ENCODE results near the gene AEN.

The AEN gene

DNA sequence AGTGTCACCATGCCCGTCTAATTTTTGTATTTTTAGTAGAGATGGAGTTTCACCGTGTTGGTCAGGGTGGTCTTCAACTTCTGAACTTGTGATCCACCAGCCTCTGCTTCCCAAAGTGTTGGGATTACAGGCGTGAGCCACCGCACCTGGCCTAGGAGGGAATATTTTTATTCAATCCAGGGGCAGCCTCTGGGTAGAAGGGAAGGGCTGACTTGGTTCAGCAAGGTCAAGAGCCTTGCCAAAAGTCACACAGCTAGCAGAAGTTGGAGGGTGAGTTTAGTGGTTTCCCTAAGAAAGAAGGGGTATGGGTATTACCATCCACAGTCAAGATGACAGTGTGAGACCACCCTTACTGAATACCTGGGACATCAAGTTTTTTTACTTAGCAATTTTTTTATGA is 4.9 kb upstream of the AEN start:
- peak overlapping the region; percentile 76; the same call in 1 of the 2 replicates for H3K27ac ChIP-seq
- H3K27me3 ChIP-seq (ENCODE audit: insufficient read depth, low read depth, severe bottlenecking): no peaks in the 10 kb centered on the region
- no peaks in the 10 kb centered on the region for H3K9me3 ChIP-seq (ENCODE audit: severe bottlenecking)
- no peak overlapping the region for H3K4me3 ChIP-seq (ENCODE audit: low read depth, low read length)
- DNase-seq: no peak
- H3K36me3 ChIP-seq: peaks cover 65% of the 10 kb centered on the region
- no peak for TF ChIP-seq CTCF (IDR thresholded peaks at IDR 0.05; ENCODE audit: low read depth, low read length)

- Histone ChIP-seq H3K27me3 (ENCODE audit: insufficient read depth, low read depth, severe bottlenecking) (no peaks in the 10 kb centered on the region), H3K27ac (no peak overlapping the region), H3K36me3 (peaks cover 65% of the 10 kb centered on the region), H3K9me3 (ENCODE audit: severe bottlenecking) (no peaks in the 10 kb centered on the region), H3K4me3 (ENCODE audit: low read depth, low read length) (no peak overlapping the region)
- DNase-seq: no peak
- TF ChIP-seq CTCF (IDR thresholded peaks at IDR 0.05; ENCODE audit: low read depth, low read length): no peak
Measured at GRCh38 chr15:88617031-88617722, 4.0 kb upstream of the AEN start.

DNA sequence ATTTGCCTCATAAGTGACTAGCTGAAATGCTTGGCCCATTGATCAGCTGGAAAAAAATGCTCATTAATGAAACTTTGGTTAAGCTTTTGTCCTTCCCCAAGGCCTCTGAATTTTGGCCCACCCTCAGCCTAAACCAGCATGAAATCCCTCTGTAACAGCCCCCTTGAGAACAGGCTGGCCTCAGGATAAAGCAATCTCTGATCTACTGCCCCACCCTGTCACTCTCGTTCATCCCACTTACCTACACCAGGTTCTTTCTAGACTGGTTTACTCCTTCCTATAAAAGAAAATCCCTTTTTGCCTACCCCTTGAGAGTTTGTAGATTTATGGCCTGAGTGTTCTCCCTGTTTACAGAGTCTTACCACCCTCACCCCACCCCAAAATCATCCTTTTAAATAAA is 3.4 kb upstream of the AEN start:
- peaks cover 64% of the 10 kb centered on the region for H3K36me3 ChIP-seq

GRCh38 chr15:88618686-88619085 is 2.5 kb upstream of the AEN start:
- Histone ChIP-seq H3K9me3 (ENCODE audit: severe bottlenecking) (no peaks in the 10 kb centered on the region), H3K27me3 (ENCODE audit: insufficient read depth, low read depth, severe bottlenecking) (no peaks in the 10 kb centered on the region), H3K4me3 (ENCODE audit: low read depth, low read length) (no peak overlapping the region), H3K27ac (no peak overlapping the region), H3K36me3 (peaks cover 64% of the 10 kb centered on the region)
- no peak for DNase-seq
- TF ChIP-seq CTCF (IDR thresholded peaks at IDR 0.05; ENCODE audit: low read depth, low read length): no peak

More for the DNA sequence above, 3.4 kb upstream of the AEN start:
- no peak overlapping the region for H3K4me3 ChIP-seq (ENCODE audit: low read depth, low read length)
- 0 out of 2 replicates have a peak overlapping the region, but pooled peaks have one; percentile 11 for H3K27ac ChIP-seq
- TF ChIP-seq CTCF (IDR thresholded peaks at IDR 0.05; ENCODE audit: low read depth, low read length): no peak
- no peak for DNase-seq
- no peaks in the 10 kb centered on the region for H3K27me3 ChIP-seq (ENCODE audit: insufficient read depth, low read depth, severe bottlenecking)
- no peaks in the 10 kb centered on the region for H3K9me3 ChIP-seq (ENCODE audit: severe bottlenecking)

DNA sequence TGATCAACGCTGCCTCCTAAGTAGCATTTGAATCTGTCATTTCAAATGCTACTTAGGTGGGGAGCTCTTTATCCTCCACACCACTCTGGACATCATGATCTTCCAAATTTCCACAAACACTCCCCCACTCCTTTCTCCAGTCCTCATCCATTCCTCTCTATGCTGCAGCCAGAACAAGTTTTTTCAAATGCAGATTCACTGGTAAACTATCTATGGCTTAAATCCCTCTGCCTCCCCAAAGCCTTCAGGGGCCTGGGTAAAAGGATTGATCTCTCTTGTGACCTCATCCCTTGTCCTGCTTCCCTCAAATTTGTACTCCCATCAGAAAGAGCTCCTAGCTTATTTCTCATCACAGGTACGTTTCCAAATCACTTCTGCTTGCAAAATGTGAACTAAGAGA is 1.3 kb upstream of the AEN start:
- H3K9me3 ChIP-seq (ENCODE audit: severe bottlenecking): no peaks in the 10 kb centered on the region
- TF ChIP-seq CTCF (IDR thresholded peaks at IDR 0.05; ENCODE audit: low read depth, low read length): no peak
- no peak for DNase-seq
- H3K36me3 ChIP-seq: peaks cover 66% of the 10 kb centered on the region
- H3K4me3 ChIP-seq (ENCODE audit: low read depth, low read length): no peak overlapping the region
- H3K27me3 ChIP-seq (ENCODE audit: insufficient read depth, low read depth, severe bottlenecking): no peaks in the 10 kb centered on the region
- peak overlapping the region; percentile 22; the same call in 1 of the 2 replicates for H3K27ac ChIP-seq

All from WERI-Rb-1 (cell line).